BE2C (cell line): Measurements from ENCODE around the gene MYH15.

Source experiments
- DNase-seq: peaks from one replicate; pipeline ENCODE4 v3.0.0-alpha.2; 2020
- H3K27me3 ChIP-seq: fragments of 250-450 bp; sonication (Bioruptor Pico); 2 replicates; pipeline ENCODE4 v1.5.1; 2020; ENCODE audit warnings: mild to moderate bottlenecking
- H3K36me3 ChIP-seq: fragments of 250-450 bp; sonication (Bioruptor Pico); 2 replicates; pipeline ENCODE4 v1.5.1; 2020; ENCODE audit warnings: mild to moderate bottlenecking
- H3K4me1 ChIP-seq: fragments of 250-450 bp; sonication (Bioruptor Pico); 2 replicates; pipeline ENCODE4 v1.5.1; 2020
- H3K4me3 ChIP-seq: 2 replicates; pipeline ENCODE4 v1.5.1; 2011; ENCODE audit warnings: low read depth, low read length
- H3K9me3 ChIP-seq: fragments of 250-450 bp; sonication (Bioruptor Pico); 2 replicates; pipeline ENCODE4 v1.5.1; 2020
- TF ChIP-seq, protein P1 (sequence below): IDR thresholded peaks from 2 replicates; pipeline ENCODE4 v1.5.1; 2012; ENCODE audit warnings: mild to moderate bottlenecking, low read depth, low read length

The MYH15 gene

DNA sequence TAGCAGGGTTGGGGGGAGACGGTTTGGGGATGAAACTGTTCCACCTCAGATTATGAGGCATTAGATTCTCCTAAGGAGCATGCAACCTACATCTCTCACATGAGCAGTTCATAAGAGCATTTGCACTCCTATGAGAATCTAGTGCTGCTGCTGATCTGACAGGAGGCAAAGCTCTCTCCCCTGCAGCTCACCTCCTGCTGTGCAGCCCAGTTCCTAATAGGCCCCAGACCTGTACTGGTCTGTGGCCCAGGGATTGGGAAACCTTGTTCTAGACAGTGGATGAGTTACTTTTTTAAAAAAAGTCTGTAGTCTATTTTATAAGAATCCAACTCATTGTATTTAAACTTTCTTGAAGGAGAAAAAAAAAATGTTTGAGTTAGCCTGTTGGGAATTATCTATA, 114.1 kb downstream of the MYH15 start:
- Histone ChIP-seq H3K9me3 (no peaks in the 10 kb centered on the region), H3K4me1 (no peaks in the 10 kb centered on the region), H3K27me3 (no peaks in the 10 kb centered on the region), H3K4me3 (no peak overlapping the region), H3K36me3 (no peaks in the 10 kb centered on the region)
- TF ChIP-seq, protein P1, sequence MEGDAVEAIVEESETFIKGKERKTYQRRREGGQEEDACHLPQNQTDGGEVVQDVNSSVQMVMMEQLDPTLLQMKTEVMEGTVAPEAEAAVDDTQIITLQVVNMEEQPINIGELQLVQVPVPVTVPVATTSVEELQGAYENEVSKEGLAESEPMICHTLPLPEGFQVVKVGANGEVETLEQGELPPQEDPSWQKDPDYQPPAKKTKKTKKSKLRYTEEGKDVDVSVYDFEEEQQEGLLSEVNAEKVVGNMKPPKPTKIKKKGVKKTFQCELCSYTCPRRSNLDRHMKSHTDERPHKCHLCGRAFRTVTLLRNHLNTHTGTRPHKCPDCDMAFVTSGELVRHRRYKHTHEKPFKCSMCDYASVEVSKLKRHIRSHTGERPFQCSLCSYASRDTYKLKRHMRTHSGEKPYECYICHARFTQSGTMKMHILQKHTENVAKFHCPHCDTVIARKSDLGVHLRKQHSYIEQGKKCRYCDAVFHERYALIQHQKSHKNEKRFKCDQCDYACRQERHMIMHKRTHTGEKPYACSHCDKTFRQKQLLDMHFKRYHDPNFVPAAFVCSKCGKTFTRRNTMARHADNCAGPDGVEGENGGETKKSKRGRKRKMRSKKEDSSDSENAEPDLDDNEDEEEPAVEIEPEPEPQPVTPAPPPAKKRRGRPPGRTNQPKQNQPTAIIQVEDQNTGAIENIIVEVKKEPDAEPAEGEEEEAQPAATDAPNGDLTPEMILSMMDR, result no peak
- no peak for DNase-seq

DNA sequence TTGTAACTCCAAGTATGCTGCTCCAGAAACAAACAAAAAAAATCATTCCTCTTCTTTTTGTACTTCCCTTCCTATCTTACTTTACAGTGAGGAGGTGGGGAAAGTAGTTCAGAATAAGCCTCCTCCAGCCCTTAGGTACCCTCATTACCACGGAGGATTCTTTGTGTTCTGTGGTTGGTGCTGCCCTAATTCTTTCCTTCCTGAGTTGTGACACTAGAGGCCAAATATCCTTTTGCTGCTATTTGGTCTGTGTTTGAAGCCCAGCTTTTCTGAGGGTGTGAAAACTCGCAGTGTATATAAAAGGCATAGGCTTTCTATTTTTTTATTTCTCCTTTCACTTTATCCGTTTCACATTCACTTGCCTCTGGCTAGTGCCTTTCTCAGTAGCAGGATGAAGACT, 115.8 kb downstream of the MYH15 start:
- no peak for DNase-seq
- H3K36me3 ChIP-seq, result no peaks in the 10 kb centered on the region
- H3K27me3 ChIP-seq, result no peaks in the 10 kb centered on the region
- TF ChIP-seq, protein P1, result no peak
- no peak overlapping the region for H3K4me3 ChIP-seq
- H3K4me1 ChIP-seq, result no peaks in the 10 kb centered on the region
- H3K9me3 ChIP-seq, result no peaks in the 10 kb centered on the region

DNA sequence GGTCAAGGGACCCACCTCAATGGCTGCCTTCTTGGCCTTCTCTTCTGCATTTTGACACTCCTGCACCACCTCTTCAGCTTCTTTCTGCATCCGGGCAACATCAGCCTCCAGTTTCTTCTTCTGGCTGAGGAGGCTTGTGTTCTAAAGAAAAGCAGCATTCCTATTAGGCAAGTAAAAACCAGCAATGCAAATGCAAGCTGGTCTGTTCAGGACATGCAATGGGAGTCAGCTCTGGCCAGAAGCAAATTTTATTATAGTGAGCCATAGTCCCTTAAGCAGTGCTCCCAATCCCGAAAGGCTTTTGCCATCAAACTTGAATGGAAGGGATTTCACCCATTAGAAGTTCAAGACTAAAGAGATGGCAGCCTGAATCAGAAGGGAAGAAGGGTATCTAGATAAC, 116.4 kb downstream of the MYH15 start:
- no peak for DNase-seq
- TF ChIP-seq, protein P1, result no peak
- H3K9me3 ChIP-seq, result no peaks in the 10 kb centered on the region
- H3K4me3 ChIP-seq, result no peak overlapping the region
- no peaks in the 10 kb centered on the region for H3K4me1 ChIP-seq
- H3K36me3 ChIP-seq, result no peaks in the 10 kb centered on the region
- H3K27me3 ChIP-seq, result no peaks in the 10 kb centered on the region

DNA sequence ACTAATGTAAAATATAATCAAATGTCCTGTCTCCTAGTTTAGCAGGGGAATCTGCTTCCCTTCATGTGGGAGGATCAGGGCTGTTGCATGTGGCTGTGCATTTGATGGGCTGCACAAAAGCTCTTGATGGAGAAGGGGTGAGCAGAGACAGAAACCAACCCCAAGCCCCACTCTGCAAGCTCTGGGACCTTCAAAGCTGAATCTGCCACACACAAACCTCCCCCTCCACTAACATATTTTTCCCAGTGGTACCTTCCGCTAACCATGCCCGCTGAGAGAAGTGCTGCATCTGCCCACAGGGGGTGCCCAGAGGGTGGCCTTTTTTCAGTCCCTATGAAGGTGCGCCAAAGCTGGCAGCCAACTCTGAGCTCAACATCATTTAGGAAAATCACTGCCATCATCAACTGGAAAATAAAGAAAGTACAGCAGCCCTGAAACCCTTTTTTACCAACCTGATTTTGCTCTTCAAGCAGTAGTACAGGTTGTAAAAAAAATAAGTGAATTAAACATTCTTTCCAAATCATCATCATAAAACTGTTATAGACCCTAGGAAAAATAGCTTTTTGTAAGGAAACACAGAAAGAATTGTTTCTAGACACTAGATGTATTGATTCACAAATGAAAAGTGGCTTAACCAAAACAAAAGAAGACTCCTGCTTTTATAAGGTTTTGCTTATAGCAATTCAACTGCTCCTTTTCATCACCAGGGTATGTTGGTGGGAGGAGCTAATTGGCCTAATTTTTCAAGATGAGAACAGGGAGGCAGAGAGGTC, 117.1 kb downstream of the MYH15 start:
- no peaks in the 10 kb centered on the region for H3K9me3 ChIP-seq
- TF ChIP-seq, protein P1, result no peak
- no peak for DNase-seq
- H3K4me1 ChIP-seq, result no peaks in the 10 kb centered on the region
- no peaks in the 10 kb centered on the region for H3K27me3 ChIP-seq
- no peaks in the 10 kb centered on the region for H3K36me3 ChIP-seq
- no peak overlapping the region for H3K4me3 ChIP-seq

DNA sequence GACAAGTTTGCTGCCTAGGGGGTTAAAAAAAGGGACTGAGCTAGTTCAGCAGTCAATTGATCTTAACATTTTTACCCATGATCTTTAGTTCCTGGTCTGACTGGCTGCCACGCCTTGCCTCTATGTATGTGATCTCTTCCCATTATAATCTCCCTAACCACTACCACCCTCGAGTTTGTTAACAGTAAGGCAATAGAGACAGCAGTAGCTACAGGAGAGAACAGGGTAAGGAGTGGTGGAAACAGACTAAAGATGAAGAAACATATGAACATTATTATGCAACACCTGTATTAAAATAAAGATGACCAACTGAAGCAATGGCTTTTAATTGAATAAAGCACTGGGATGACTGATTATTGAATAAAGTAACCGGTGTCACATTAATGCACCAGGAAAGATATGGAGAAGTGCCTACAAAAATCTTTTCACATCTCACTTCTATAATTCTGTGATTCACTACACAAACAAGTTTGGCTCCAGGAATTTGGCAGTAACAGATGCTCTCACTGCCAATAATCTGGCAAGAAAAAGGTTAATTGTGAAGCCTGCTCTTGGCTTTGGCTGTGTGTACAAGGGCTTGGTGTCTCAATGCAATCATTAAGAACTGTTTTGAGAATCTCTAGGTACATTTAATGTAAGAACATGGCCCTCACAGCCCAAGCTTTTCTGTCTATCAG, 118.3 kb downstream of the MYH15 start:
- Histone ChIP-seq H3K36me3 (no peaks in the 10 kb centered on the region), H3K9me3 (no peaks in the 10 kb centered on the region), H3K27me3 (no peaks in the 10 kb centered on the region), H3K4me3 (no peak overlapping the region), H3K4me1 (no peaks in the 10 kb centered on the region)
- TF ChIP-seq, protein P1, result no peak
- DNase-seq, result no peak

DNA sequence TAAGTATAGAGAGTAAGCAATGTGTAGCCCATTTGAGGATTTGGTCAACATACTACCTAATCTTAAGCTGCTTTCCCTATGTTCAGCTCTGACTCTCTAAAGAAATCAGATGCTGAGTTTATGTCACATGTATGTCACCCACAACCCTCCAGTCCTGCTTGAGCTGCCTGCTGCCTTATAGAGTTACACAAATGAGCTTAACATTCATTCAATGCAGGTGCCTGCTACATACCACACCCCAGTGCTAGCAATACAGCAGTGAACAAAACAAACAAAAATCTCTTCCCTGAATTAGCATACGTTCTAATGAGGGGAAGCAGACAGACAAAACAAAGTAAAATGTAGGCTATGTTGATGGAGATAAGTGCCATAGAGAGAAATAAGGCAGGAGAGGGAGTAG, 121.0 kb downstream of the MYH15 start:
- Histone ChIP-seq H3K4me3 (no peak overlapping the region), H3K9me3 (no peaks in the 10 kb centered on the region), H3K4me1 (no peaks in the 10 kb centered on the region), H3K36me3 (no peaks in the 10 kb centered on the region), H3K27me3 (no peaks in the 10 kb centered on the region)
- TF ChIP-seq, protein P1, result no peak
- no peak for DNase-seq
